ENCODE results near the gene MSANTD3.
"Not testable (repeated sequence)": the region's sequence is repeated elsewhere in the genome, so short reads cannot be mapped to it uniquely, and the experiment has no call there.

MSANTD3 gene

GRCh38 chr9:100430286-100430940 is 3.5 kb downstream of the MSANTD3 start:
- no peak for DNase-seq

- DNase-seq, result no peak
Measured at GRCh38 chr9:100431886-100432285, 4.9 kb downstream of the MSANTD3 start.

GRCh38 chr9:100432736-100433135 is 5.8 kb downstream of the MSANTD3 start:
- no peak for DNase-seq

- no peak for DNase-seq
Measured at GRCh38 chr9:100436571-100436970, 9.6 kb downstream of the MSANTD3 start.

- DNase-seq, result peak; percentile 34
Measured at GRCh38 chr9:100437860-100438805, 11.2 kb downstream of the MSANTD3 start.

- no peak for DNase-seq
Measured at GRCh38 chr9:100440071-100440470, 13.1 kb downstream of the MSANTD3 start.

- not testable (repeated sequence) for DNase-seq
Measured at GRCh38 chr9:100440487-100440886, 13.5 kb downstream of the MSANTD3 start.

- no peak for DNase-seq
Measured at GRCh38 chr9:100441911-100442361, 15.0 kb downstream of the MSANTD3 start.

- no peak for DNase-seq
Measured at GRCh38 chr9:100443781-100444768, 17.1 kb downstream of the MSANTD3 start.

- no peak for DNase-seq
Measured at GRCh38 chr9:100445161-100445902, 18.4 kb downstream of the MSANTD3 start.

- DNase-seq, result no peak
Measured at GRCh38 chr9:100445903-100446549, 19.1 kb downstream of the MSANTD3 start.

GRCh38 chr9:100447041-100447440 is 20.1 kb downstream of the MSANTD3 start:
- no peak for DNase-seq

GRCh38 chr9:100448266-100448665 is 21.3 kb downstream of the MSANTD3 start:
- no peak for DNase-seq

- no peak for DNase-seq
Measured at GRCh38 chr9:100449420-100449819, 22.5 kb downstream of the MSANTD3 start.

GRCh38 chr9:100452894-100453293 is 26.0 kb downstream of the MSANTD3 start:
- DNase-seq, result no peak

GRCh38 chr9:100455470-100455869 is 28.5 kb downstream of the MSANTD3 start:
- DNase-seq, result no peak

GRCh38 chr9:100457517-100457916 is 30.6 kb downstream of the MSANTD3 start:
- no peak for DNase-seq

GRCh38 chr9:100459963-100460362 is 33.0 kb downstream of the MSANTD3 start:
- no peak for DNase-seq

GRCh38 chr9:100465274-100465673 is 38.3 kb downstream of the MSANTD3 start:
- DNase-seq, result no peak

GRCh38 chr9:100465761-100466160 is 38.8 kb downstream of the MSANTD3 start:
- no peak for DNase-seq

- DNase-seq, result no peak
Measured at GRCh38 chr9:100466171-100466828, 39.4 kb downstream of the MSANTD3 start.

All from NCI-H524 treated with DMSO at 0.1 percent for 48 hours (cell line).